GM06990 (cell line): ENCODE results near the gene NOL3.
A peak's percentile ranks its signal among the peaks of the same experiment; 100 is the strongest.

Experiments used
- DNase-seq: peaks from one replicate; pipeline ENCODE4 v3.0.0-alpha.2; 2011; ENCODE audit not compliant: insufficient read length; ENCODE audit errors: extremely low read depth
- H3K27me3 ChIP-seq: replicated peaks from 2 replicates; pipeline ENCODE4 v1.6.0; 2011; ENCODE audit warnings: low read length; ENCODE audit not compliant: control insufficient read depth, insufficient read depth
- H3K36me3 ChIP-seq: 2 replicates; pipeline ENCODE4 v1.5.1; 2011; ENCODE audit warnings: low read length; ENCODE audit not compliant: control insufficient read depth, insufficient read depth
- H3K4me3 ChIP-seq: replicated peaks from 2 replicates; pipeline ENCODE4 v1.5.1; 2011; ENCODE audit warnings: low read depth, mild to moderate bottlenecking, control low read depth, low read length
- CTCF ChIP-seq: IDR thresholded peaks from 2 replicates; pipeline ENCODE4 v1.5.1; 2011; ENCODE audit warnings: low read length, control low read depth, mild to moderate bottlenecking, inconsistent platforms; ENCODE audit not compliant: insufficient read depth, poor library complexity, severe bottlenecking

The NOL3 gene

GRCh38 chr16:67199808-67200198, 29.5 kb downstream of the NOL3 start:
- DNase-seq, result no peak
- peak; percentile 2 for TF ChIP-seq CTCF
- no peak overlapping the region for H3K4me3 ChIP-seq
- H3K27me3 ChIP-seq, result no peaks in the 10 kb centered on the region
- H3K36me3 ChIP-seq, result peaks cover 67% of the 10 kb centered on the region

GRCh38 chr16:67200491-67200890, 30.2 kb downstream of the NOL3 start:
- DNase-seq, result no peak
- peaks cover 64% of the 10 kb centered on the region for H3K36me3 ChIP-seq
- no peak for TF ChIP-seq CTCF
- no peaks in the 10 kb centered on the region for H3K27me3 ChIP-seq
- no peak overlapping the region for H3K4me3 ChIP-seq

- no peak for DNase-seq
- TF ChIP-seq CTCF, result no peak
- Histone ChIP-seq H3K36me3 (peaks cover 56% of the 10 kb centered on the region), H3K4me3 (no peak overlapping the region), H3K27me3 (no peaks in the 10 kb centered on the region)
Observed at GRCh38 chr16:67201411-67202345, 31.3 kb downstream of the NOL3 start.

GRCh38 chr16:67202426-67202825, 32.1 kb downstream of the NOL3 start:
- no peaks in the 10 kb centered on the region for H3K27me3 ChIP-seq
- H3K36me3 ChIP-seq, result peaks cover 50% of the 10 kb centered on the region
- no peak overlapping the region for H3K4me3 ChIP-seq
- no peak for TF ChIP-seq CTCF
- no peak for DNase-seq

- Histone ChIP-seq H3K4me3 (no peak overlapping the region), H3K36me3 (peaks cover 46% of the 10 kb centered on the region), H3K27me3 (no peaks in the 10 kb centered on the region)
- DNase-seq, result no peak
- TF ChIP-seq CTCF, result no peak
Observed at GRCh38 chr16:67202956-67203493, 32.7 kb downstream of the NOL3 start.
